Calu3 (cell line): Measurements from ENCODE around the gene MARCHF6. TPM values are rescaled to one million over a fixed set of nuclear protein-coding genes. Genes with fewer than 3 reads are reported as not detected.
"Not testable (repeated sequence)": the region's sequence is repeated elsewhere in the genome, so short reads cannot be mapped to it uniquely, and the experiment has no call there.

Experiments
- BruUV-seq: library from RNA; stranded (reverse); fragments of 400-500 nt; replicated peaks from 2 replicates; lab custom pipeline; 2021; lab: Mats Ljungman, UMichigan
- CTCF ChIA-PET: fragments of 300-600 bp; sonication (Branson Sonifier 250); formaldehyde crosslinking; loops from one replicate; lab custom pipeline; 2022; ENCODE audit warnings: antibody characterized with exemption; lab: Charles Lee
- DNase-seq: peaks from one replicate; pipeline ENCODE4 v3.0.0; 2022
- H3K27ac Mint-ChIP-seq: one replicate; pipeline ENCODE4 v1.8.0; 2022; ENCODE audit warnings: mixed read lengths; ENCODE audit not compliant: unreplicated experiment
- H3K27me3 Mint-ChIP-seq: one replicate; pipeline ENCODE4 v1.8.0; 2022; ENCODE audit warnings: mixed read lengths; ENCODE audit not compliant: unreplicated experiment
- H3K36me3 Mint-ChIP-seq: one replicate; pipeline ENCODE4 v1.8.0; 2022; ENCODE audit warnings: mild to moderate bottlenecking, moderate library complexity, mixed read lengths; ENCODE audit not compliant: insufficient read depth, unreplicated experiment
- H3K4me1 Mint-ChIP-seq: one replicate; pipeline ENCODE4 v1.8.0; 2022; ENCODE audit warnings: mild to moderate bottlenecking, low read depth, mixed read lengths; ENCODE audit not compliant: unreplicated experiment
- H3K4me3 Mint-ChIP-seq: one replicate; pipeline ENCODE4 v1.8.0; 2022; ENCODE audit warnings: mild to moderate bottlenecking, low read depth, moderate library complexity, mixed read lengths; ENCODE audit not compliant: unreplicated experiment
- H3K9me3 Mint-ChIP-seq: one replicate; pipeline ENCODE4 v1.8.0; 2022; ENCODE audit warnings: low read depth, mixed read lengths; ENCODE audit not compliant: unreplicated experiment
- CTCF ChIP-seq: fragments of 200-600 bp; IDR thresholded peaks from one replicate; pipeline ENCODE4 v1.8.0; 2022; ENCODE audit warnings: antibody characterized with exemption; ENCODE audit not compliant: unreplicated experiment
- intact Hi-C: fragments of 100-400 bp; cut with micrococcal nuclease; formaldehyde crosslinking; loops from one replicate; pipeline ENCODE4 v1.10.0; 2022; ENCODE audit not compliant: unreplicated experiment
- total RNA-seq: library from RNA; stranded (reverse); gene quantifications from 2 replicates; pipeline ENCODE4 v1.2.3, GENCODE V29; 2022

Gene MARCHF6
- total RNA-seq, 1 experiment from 2014 or later = 160 TPM

GRCh38 chr5:10374046-10375022 lies 20.8 kb downstream of the MARCHF6 start:
- TF ChIP-seq CTCF = no peak
- H3K27me3 Mint-ChIP-seq = no peaks in the 10 kb centered on the region
- peaks cover 19% of the 10 kb centered on the region for H3K36me3 Mint-ChIP-seq
- H3K27ac Mint-ChIP-seq = no peak overlapping the region
- no TSS peak for BruUV-seq
- no peak overlapping the region for H3K4me3 Mint-ChIP-seq
- CTCF ChIA-PET = no interaction called here
- H3K9me3 Mint-ChIP-seq = peaks cover 3% of the 10 kb centered on the region
- H3K4me1 Mint-ChIP-seq = peaks cover 26% of the 10 kb centered on the region
- no peak for DNase-seq
- intact Hi-C loops = no loop called here

- peaks cover 26% of the 10 kb centered on the region for H3K4me1 Mint-ChIP-seq
- H3K36me3 Mint-ChIP-seq = peaks cover 19% of the 10 kb centered on the region
- DNase-seq, H3K27ac Mint-ChIP-seq, H3K27me3 Mint-ChIP-seq, H3K9me3 Mint-ChIP-seq, CTCF ChIA-PET, BruUV-seq, intact Hi-C loops, H3K4me3 Mint-ChIP-seq: not testable (repeated sequence)
Measured at GRCh38 chr5:10375146-10375545, 21.7 kb downstream of the MARCHF6 start.

- no TSS peak for BruUV-seq
Measured at GRCh38 chr5:10376544-10376943, 23.0 kb downstream of the MARCHF6 start.

GRCh38 chr5:10377081-10377480 lies 23.6 kb downstream of the MARCHF6 start:
- CTCF ChIA-PET = interaction anchor here (1.2 kb wide), 1 partner anchor 10 kb away, joined by 5 read pairs; no protein-coding TSS in a partner anchor
- H3K36me3 Mint-ChIP-seq = peaks cover 17% of the 10 kb centered on the region
- no peak for TF ChIP-seq CTCF
- peaks cover 16% of the 10 kb centered on the region for H3K4me1 Mint-ChIP-seq
- H3K27ac Mint-ChIP-seq = no peak overlapping the region
- H3K9me3 Mint-ChIP-seq = no peaks in the 10 kb centered on the region
- no peak for DNase-seq
- no TSS peak for BruUV-seq
- no peak overlapping the region for H3K4me3 Mint-ChIP-seq
- intact Hi-C loops = no loop called here
- no peaks in the 10 kb centered on the region for H3K27me3 Mint-ChIP-seq

More at GRCh38 chr5:10376544-10376943, 23.0 kb downstream of the MARCHF6 start:
- H3K27me3 Mint-ChIP-seq = no peaks in the 10 kb centered on the region
- TF ChIP-seq CTCF = no peak
- H3K4me3 Mint-ChIP-seq = no peak overlapping the region
- CTCF ChIA-PET = interaction anchor here (1.2 kb wide), 1 partner anchor 9 kb away, joined by 5 read pairs; no protein-coding TSS in a partner anchor
- H3K27ac Mint-ChIP-seq = no peak overlapping the region
- H3K36me3 Mint-ChIP-seq = peaks cover 14% of the 10 kb centered on the region
- DNase-seq = no peak
- intact Hi-C loops = no loop called here
- no peaks in the 10 kb centered on the region for H3K9me3 Mint-ChIP-seq
- H3K4me1 Mint-ChIP-seq = peaks cover 16% of the 10 kb centered on the region
